GM19099 (cell line): ENCODE results near the gene ARHGAP21.

Experiments used
- POLR2A ChIP-seq: IDR thresholded peaks from 3 replicates; pipeline ENCODE4 v1.6.1; 2011; ENCODE audit warnings: low read depth; ENCODE audit not compliant: insufficient read length; ENCODE audit errors: extremely low read depth

ARHGAP21 gene

GRCh38 chr10:24574161-24574560 lies 149.5 kb downstream of the ARHGAP21 start:
- no peak for TF ChIP-seq POLR2A

GRCh38 chr10:24571870-24572450 lies 151.7 kb downstream of the ARHGAP21 start:
- no peak for TF ChIP-seq POLR2A

- TF ChIP-seq POLR2A = no peak
These were observed 152.8 kb downstream of the ARHGAP21 start for GRCh38 chr10:24570658-24571426.

- TF ChIP-seq POLR2A = no peak
These were observed 153.6 kb downstream of the ARHGAP21 start for GRCh38 chr10:24569828-24570657.

- no peak for TF ChIP-seq POLR2A
These were observed 154.3 kb downstream of the ARHGAP21 start for GRCh38 chr10:24569330-24569796.

- no peak for TF ChIP-seq POLR2A
These were observed 155.6 kb downstream of the ARHGAP21 start for GRCh38 chr10:24568042-24568441.

GRCh38 chr10:24561453-24561852 lies 162.2 kb downstream of the ARHGAP21 start:
- no peak for TF ChIP-seq POLR2A

GRCh38 chr10:24556750-24557742 lies 166.6 kb downstream of the ARHGAP21 start:
- TF ChIP-seq POLR2A = no peak

GRCh38 chr10:24556126-24556749 lies 167.4 kb downstream of the ARHGAP21 start:
- TF ChIP-seq POLR2A = no peak

- no peak for TF ChIP-seq POLR2A
These were observed 169.7 kb downstream of the ARHGAP21 start for GRCh38 chr10:24554036-24554435.

GRCh38 chr10:24553051-24553612 lies 170.6 kb downstream of the ARHGAP21 start:
- no peak for TF ChIP-seq POLR2A

- TF ChIP-seq POLR2A = no peak
These were observed 171.2 kb downstream of the ARHGAP21 start for GRCh38 chr10:24552346-24553016.

- no peak for TF ChIP-seq POLR2A
These were observed 172.5 kb downstream of the ARHGAP21 start for GRCh38 chr10:24551161-24551560.
